Measurements from ENCODE around the gene PIEZO1. TPM values are rescaled to one million over a fixed set of nuclear protein-coding genes. Genes with fewer than 3 reads are reported as not detected.

The PIEZO1 gene
- total and polyA plus RNA-seq, 9 of the 15 experiments (the other 6 are each of a cell fraction or from before 2014, with no cell fraction given) = 3.6 to 432 (median 131) TPM

- TF ChIP-seq ZNF277 (CRISPR knock-in tag; IDR thresholded peaks at IDR 0.05; ENCODE audit: borderline replicate concordance) = no peak
- TF ChIP-seq CREB5 (CRISPR knock-in tag; IDR thresholded peaks at IDR 0.05) = no peak
- peak; percentile 8; the same call in 1 of the 2 replicates for TF ChIP-seq SMARCE1 (IDR thresholded peaks at IDR 0.05)
- no peak for TF ChIP-seq ZNF764 (CRISPR knock-in tag; IDR thresholded peaks at IDR 0.05; ENCODE audit: low read depth)
- no peak for TF ChIP-seq SRSF7 (optimal IDR thresholded peaks at IDR 0.05; ENCODE audit: low read depth, low read length)
- no peak for TF ChIP-seq NCOR1 (IDR thresholded peaks at IDR 0.05)
- no peak for TF ChIP-seq ZNF3 (CRISPR knock-in tag; IDR thresholded peaks at IDR 0.05)
- TF ChIP-seq ID3 (CRISPR knock-in tag; IDR thresholded peaks at IDR 0.05) = no peak
- 0 out of 2 replicates have a peak, but pooled peaks have one; percentile 22 for TF ChIP-seq ID3 (tag; IDR thresholded peaks at IDR 0.05)
- TF ChIP-seq POLR2AphosphoS5 (IDR thresholded peaks at IDR 0.05; ENCODE audit: control insufficient read depth, insufficient read depth, low read depth, low read length) = peak; percentile 62
- TF ChIP-seq SMARCA5 (IDR thresholded peaks at IDR 0.05) = no peak
- 0 out of 2 replicates have a peak, but pooled peaks have one; percentile 14 for TF ChIP-seq NKRF (IDR thresholded peaks at IDR 0.05; ENCODE audit: borderline replicate concordance)
- no peak for TF ChIP-seq EWSR1 (IDR thresholded peaks at IDR 0.05; ENCODE audit: borderline replicate concordance, low read depth, partially characterized antibody)
- TF ChIP-seq TCF7 (IDR thresholded peaks at IDR 0.05; ENCODE audit: borderline replicate concordance) = 0 out of 2 replicates have a peak, but pooled peaks have one; percentile 49
- TF ChIP-seq NR2C2 (CRISPR knock-in tag; IDR thresholded peaks at IDR 0.05) = no peak
- TF ChIP-seq NR2C2 (tag; IDR thresholded peaks at IDR 0.05) = peak; percentile 38
- TF ChIP-seq SNIP1 (IDR thresholded peaks at IDR 0.05; ENCODE audit: low read depth) = no peak
- no peak for TF ChIP-seq ZC3H11A (IDR thresholded peaks at IDR 0.05; ENCODE audit: low read depth, low read length)
- peak; percentile 45 for TF ChIP-seq NFYB (IDR thresholded peaks at IDR 0.05; ENCODE audit: extremely low read depth, insufficient read length)
- TF ChIP-seq ZNF707 (CRISPR knock-in tag; conservative IDR thresholded peaks at IDR 0.05) = no peak
- TF ChIP-seq DPF2 (IDR thresholded peaks at IDR 0.05) = no peak
- no peak for TF ChIP-seq ZBTB1 (CRISPR knock-in tag; IDR thresholded peaks at IDR 0.05; ENCODE audit: borderline replicate concordance, low read depth)
- TF ChIP-seq ZFP1 (CRISPR knock-in tag; IDR thresholded peaks at IDR 0.05) = no peak
- peak; percentile 26; the same call in 1 of the 2 replicates for TF ChIP-seq RNF2 (IDR thresholded peaks at IDR 0.05)
Observed at GRCh38 chr16:88686439-88687253, 98.4 kb downstream of the PIEZO1 start, which contains the start of gene SNAI3 (continued).
